Measurements from ENCODE around the gene RHOD. TPM values are rescaled to one million over a fixed set of nuclear protein-coding genes. Genes with fewer than 3 reads are reported as not detected.

The RHOD gene
- total and polyA plus RNA-seq, 9 of the 15 experiments (the other 6 are each of a cell fraction or from before 2014, with no cell fraction given): not detected

GRCh38 chr11:67118801-67119584 is 62.3 kb downstream of the RHOD start, which contains the start of gene KDM2A:
Gene KDM2A, plus strand, starts transcription at chr11:67119263. Its CDS starts 2,054 bp downstream, at chr11:67121317.
- intact Hi-C loops (cut with micrococcal nuclease): no loop called here
- TF ChIP-seq ZNF57 (CRISPR knock-in tag; IDR thresholded peaks at IDR 0.05) (no peak), TAF7 (tag; IDR thresholded peaks at IDR 0.05) (peak; percentile 78), STAG1 (CRISPR knock-in tag; IDR thresholded peaks at IDR 0.05; ENCODE audit: borderline replicate concordance) (no peak), HCFC1 (IDR thresholded peaks at IDR 0.05; ENCODE audit: low read depth, low read length) (peak; percentile 20; the same call in 1 of the 2 replicates), ZNF76 (CRISPR knock-in tag; IDR thresholded peaks at IDR 0.05; ENCODE audit: borderline replicate concordance) (no peak), RBFOX2 (IDR thresholded peaks at IDR 0.05; ENCODE audit: low read depth, low read length) (peak; percentile 87), E2F3 (CRISPR knock-in tag; IDR thresholded peaks at IDR 0.05) (no peak), RB1 (IDR thresholded peaks at IDR 0.05; ENCODE audit: low read depth) (0 out of 2 replicates have a peak, but pooled peaks have one; percentile 9), CREM (IDR thresholded peaks at IDR 0.05; ENCODE audit: low read depth) (peak; percentile 93), BRF1 (IDR thresholded peaks at IDR 0.05; ENCODE audit: borderline replicate concordance, extremely low read depth, insufficient read length) (no peak), PHB (CRISPR knock-in tag; IDR thresholded peaks at IDR 0.05) (no peak), MAX (CRISPR knock-in tag; IDR thresholded peaks at IDR 0.05) (peak; percentile 47), SUPT5H (IDR thresholded peaks at IDR 0.05) (peak; percentile 75), MTF1 (CRISPR knock-in tag; IDR thresholded peaks at IDR 0.05; ENCODE audit: borderline replicate concordance) (no peak), ZNF217 (CRISPR knock-in tag; IDR thresholded peaks at IDR 0.05) (no peak), HNRNPUL1 (IDR thresholded peaks at IDR 0.05; ENCODE audit: low read length) (no peak), LEF1 (IDR thresholded peaks at IDR 0.05) (no peak), GTF2A2 (tag; IDR thresholded peaks at IDR 0.05) (0 out of 2 replicates have a peak, but pooled peaks have one; percentile 34), ARID1B (IDR thresholded peaks at IDR 0.05) (no peak; the same call in 1 of the 2 replicates), SLC30A9 (CRISPR knock-in tag; IDR thresholded peaks at IDR 0.05) (no peak), TEAD1 (CRISPR knock-in tag; IDR thresholded peaks at IDR 0.05) (no peak)

More at GRCh38 chr11:67118801-67119584, 62.3 kb downstream of the RHOD start, which contains the start of gene KDM2A:
- Histone ChIP-seq H3K4me1 (replicated peaks in 1 of 2; ENCODE audit: control insufficient read depth in 2 of 2, insufficient read depth in 2 of 2, low read length in 2 of 2) (peaks cover 0 to 29% of the 10 kb centered on the region in 2 experiments; a peak in 4 of 5 replicates), H3K4me2 (ENCODE audit: insufficient read depth, low read length) (peak within 1 kb of the TSS; percentile 76), H2AFZ (ENCODE audit: low read depth, low read length) (peak within 1 kb of the TSS; percentile 84), H4K20me1 (replicated peaks; ENCODE audit: control insufficient read depth, insufficient read depth, low read length) (peaks cover 10% of the 10 kb centered on the region; the same call in 1 of the 2 replicates), H3K4me3 (peak within 1 kb of the TSS; percentile 55), H3K36me3 (ENCODE audit: control insufficient read depth, insufficient read depth, low read length) (peaks cover 10% of the 10 kb centered on the region; the same call in 1 of the 3 replicates), H3K27me3 (ENCODE audit: control insufficient read depth in 2 of 2, insufficient read depth in 2 of 2, low read length in 2 of 2) (no peaks in the 10 kb centered on the region), H3K79me2 (ENCODE audit: control insufficient read depth, insufficient read depth, low read length) (peaks cover 49% of the 10 kb centered on the region), H3K27ac (ENCODE audit: extremely low read depth, low read depth, low read length) (peak within 1 kb of the TSS; percentile 91), H3K9me3 (replicated peaks; ENCODE audit: control insufficient read depth, insufficient read depth, low read depth, low read length) (no peaks in the 10 kb centered on the region), H3K9ac (ENCODE audit: insufficient read depth in 1 of 2, low read depth in 2 of 2, low read length in 2 of 2) (peak within 1 kb of the TSS; percentile 92 to 100), H3K9me1 (ENCODE audit: control insufficient read depth, insufficient read depth, low read length) (no peaks in the 10 kb centered on the region)
- DNase-seq (ENCODE audit: extremely low read depth in 1 of 4, low spot score in 3 of 4) (peak; percentile 99 to 100 (median 100)), FAIRE-seq (peak; percentile 77), ATAC-seq (peak; percentile 87)
- 4% methylated on average over 9 of the region's 97 CpGs for WGBS (ENCODE audit: insufficient coverage, low coverage, missing lambda C conversion rate)
- no TSS peak for BruUV-seq (replicated peaks)
- in situ Hi-C loops (cut with MboI): no loop called here
- ChIA-PET CTCF (ENCODE audit: low intra/inter-chr PET ratio) (no interaction called here), POLR2A (interaction anchor here (0.5 to 1.3 kb wide), 8 partner anchors 21 to 749 kb away, joined by 3 to 5 read pairs (median 3); no protein-coding TSS in a partner anchor)

Data from K562 (cell line).